GM20000 (cell line): ENCODE measurements around the gene MRPS23.

Experiments
- DNase-seq: peaks from one replicate; pipeline ENCODE4 v3.0.0; 2012; ENCODE audit warnings: low spot score
- CTCF ChIP-seq: IDR thresholded peaks from 2 replicates; pipeline ENCODE4 v1.5.1; 2012; ENCODE audit warnings: mild to moderate bottlenecking, control low read depth; ENCODE audit errors: extremely low read depth, missing control alignments

Gene MRPS23

GRCh38 chr17:57810721-57811637 lies 38.9 kb downstream of the MRPS23 start:
- no peak for DNase-seq

DNA sequence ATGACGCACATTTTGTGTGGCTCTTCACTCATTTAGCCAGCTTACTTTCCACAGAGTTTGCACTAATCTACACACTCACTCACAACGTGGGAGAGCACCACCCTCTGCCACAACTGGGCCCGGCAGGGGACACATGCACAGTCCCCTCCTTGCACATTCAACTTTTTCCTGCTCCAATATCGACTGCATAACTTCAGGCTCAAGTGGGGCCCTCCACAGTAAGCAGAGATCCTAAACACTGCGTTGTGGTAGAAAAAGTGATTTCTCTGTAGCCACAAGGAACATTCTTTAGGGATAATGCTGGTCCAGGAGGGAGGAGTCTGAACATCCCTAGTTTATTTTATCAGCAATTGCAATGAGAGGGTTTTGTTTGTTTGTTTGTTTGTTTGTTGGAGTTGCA lies 40.0 kb downstream of the MRPS23 start:
- no peak for TF ChIP-seq CTCF
- DNase-seq = no peak

More at GRCh38 chr17:57810721-57811637, 38.9 kb downstream of the MRPS23 start:
- TF ChIP-seq CTCF = no peak

GRCh38 chr17:57808882-57809281 lies 41.0 kb downstream of the MRPS23 start:
- no peak for DNase-seq
- no peak for TF ChIP-seq CTCF

- no peak for DNase-seq
- no peak for TF ChIP-seq CTCF
These were observed 43.5 kb downstream of the MRPS23 start for GRCh38 chr17:57806167-57806830.

DNA sequence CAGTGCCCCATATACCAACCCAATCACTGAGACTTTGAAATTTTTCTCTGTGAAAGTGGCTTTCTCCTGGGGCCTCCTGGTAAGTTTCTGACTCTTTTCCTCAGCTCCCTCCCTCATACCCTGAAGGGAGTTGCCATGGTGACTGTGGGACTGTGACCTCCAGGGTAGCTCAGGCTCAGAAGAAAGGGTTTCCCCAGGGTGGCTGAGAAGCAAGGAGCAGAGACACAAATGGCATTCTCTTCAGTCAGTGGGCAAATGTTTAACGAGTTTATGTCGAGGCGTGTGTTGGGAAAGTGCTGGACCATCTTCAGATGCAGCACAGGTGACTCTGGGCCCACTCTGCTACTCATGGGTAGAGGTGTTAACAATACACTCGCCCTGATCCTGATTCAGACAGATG lies 46.8 kb downstream of the MRPS23 start:
- DNase-seq = no peak
- no peak for TF ChIP-seq CTCF

DNA sequence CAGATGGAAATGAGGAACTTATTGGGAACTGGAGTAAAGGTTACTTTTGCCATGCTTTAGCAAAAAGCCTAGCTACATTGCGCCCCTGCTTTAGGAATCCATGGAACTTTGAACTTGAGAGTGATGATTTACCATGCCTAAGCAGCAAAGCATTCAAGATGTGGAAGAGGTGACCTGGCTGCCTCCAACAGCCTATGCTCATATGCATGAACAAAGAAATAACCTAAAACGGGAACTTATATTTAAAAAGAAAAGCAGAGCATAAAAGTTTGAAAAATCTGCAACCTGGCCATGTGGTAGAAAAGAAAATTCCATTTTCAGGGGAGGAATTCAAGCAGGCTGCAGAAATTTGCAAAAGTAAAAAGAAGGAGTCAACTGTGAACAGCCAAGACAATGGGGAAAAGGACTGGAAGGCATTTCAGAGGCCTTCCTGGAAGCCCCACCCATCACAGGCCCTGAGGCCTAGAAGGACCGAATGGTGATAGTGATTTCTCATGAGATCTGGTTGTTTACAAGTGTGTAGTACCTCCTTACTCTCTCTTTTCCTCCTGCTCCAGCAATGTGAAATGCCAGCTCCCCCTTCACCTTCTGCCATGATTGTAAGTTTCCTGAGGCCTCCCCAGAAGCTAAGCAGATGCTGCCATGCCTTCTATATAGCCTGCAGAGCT lies 48.7 kb downstream of the MRPS23 start:
- no peak for DNase-seq

More for the DNA sequence above, 48.7 kb downstream of the MRPS23 start:
- TF ChIP-seq CTCF = no peak
